AG04450 (cell line): ENCODE measurements around the gene LY6G6C. TPM values are rescaled to one million over a fixed set of nuclear protein-coding genes. Genes with fewer than 3 reads are reported as not detected.

Experiments
- CTCF ChIA-PET: fragments of 300-600, 350-600 bp; formaldehyde crosslinking; extraction: SDS; loops from one replicate; lab custom pipeline; 2022; ENCODE audit warnings: antibody characterized with exemption, inconsistent platforms; lab: Charles Lee
- POLR2A ChIA-PET: fragments of 350-600 bp; formaldehyde crosslinking; extraction: SDS; loops from one replicate; lab custom pipeline; 2021; ENCODE audit warnings: antibody characterized with exemption, inconsistent platforms; lab: Yijun Ruan, JAX
- DNase-seq: peaks from one replicate; pipeline ENCODE4 v3.0.0-alpha.2; 2011; ENCODE audit warnings: low read depth, low spot score
- H3K27ac ChIP-seq: one replicate; pipeline ENCODE4 v1.5.1; 2012; ENCODE audit warnings: low read depth, low read length, control low read depth
- H3K27me3 ChIP-seq: one replicate; pipeline ENCODE4 v1.6.0; 2012; ENCODE audit warnings: low read length; ENCODE audit not compliant: control insufficient read depth, insufficient read depth
- H3K4me3 ChIP-seq: 2 replicates; pipeline ENCODE4 v1.5.1; 2011; ENCODE audit warnings: mild to moderate bottlenecking, low read depth, low read length, control low read depth
- H3K9me3 ChIP-seq: 2 replicates; pipeline ENCODE4 v1.5.1; 2012; ENCODE audit warnings: low read length; ENCODE audit not compliant: control insufficient read depth, insufficient read depth
- polyA plus RNA-seq: library from polyadenylated mRNA; depleted of rRNA; stranded (reverse); fragments of >200 nt; gene quantifications from 2 replicates; pipeline ENCODE4 v1.2.3, GENCODE V29; 2011
- TF ChIP-seq, protein P1 (sequence below): IDR thresholded peaks from 2 replicates; pipeline ENCODE4 v1.5.1; 2011; ENCODE audit warnings: low read depth, low read length, control low read depth, inconsistent platforms

The LY6G6C gene
- polyA plus RNA-seq, 1 experiment, result not detected

DNA sequence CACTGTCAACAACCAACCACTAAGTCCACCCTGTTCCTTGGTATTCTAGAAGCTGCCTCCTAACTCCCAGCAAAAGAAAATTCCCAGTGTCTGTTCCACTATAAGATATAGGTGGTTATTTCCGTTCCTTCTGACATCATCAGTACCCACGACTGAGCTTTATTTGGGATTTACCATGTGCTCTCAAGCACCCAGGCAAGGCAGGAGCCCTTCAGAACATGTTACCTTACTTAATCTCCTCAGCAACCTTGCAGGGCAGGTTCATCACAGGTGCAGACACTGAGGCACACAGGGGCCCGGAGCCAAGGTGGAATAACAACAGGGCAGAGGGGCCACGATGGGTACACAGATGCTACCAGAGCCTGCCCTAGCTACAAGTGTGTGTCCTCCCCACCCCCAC, 29.2 kb downstream of the LY6G6C start:
- Histone ChIP-seq H3K27me3 (no peaks in the 10 kb centered on the region), H3K9me3 (no peaks in the 10 kb centered on the region), H3K27ac (no peak overlapping the region), H3K4me3 (no peak overlapping the region)
- POLR2A ChIA-PET, result no interaction called here
- CTCF ChIA-PET, result interaction anchor here (0.6 kb wide), 1 partner anchor 11 kb away, joined by 3 read pairs; the partner anchor contains the start of gene ABHD16A
- TF ChIP-seq, protein P1, sequence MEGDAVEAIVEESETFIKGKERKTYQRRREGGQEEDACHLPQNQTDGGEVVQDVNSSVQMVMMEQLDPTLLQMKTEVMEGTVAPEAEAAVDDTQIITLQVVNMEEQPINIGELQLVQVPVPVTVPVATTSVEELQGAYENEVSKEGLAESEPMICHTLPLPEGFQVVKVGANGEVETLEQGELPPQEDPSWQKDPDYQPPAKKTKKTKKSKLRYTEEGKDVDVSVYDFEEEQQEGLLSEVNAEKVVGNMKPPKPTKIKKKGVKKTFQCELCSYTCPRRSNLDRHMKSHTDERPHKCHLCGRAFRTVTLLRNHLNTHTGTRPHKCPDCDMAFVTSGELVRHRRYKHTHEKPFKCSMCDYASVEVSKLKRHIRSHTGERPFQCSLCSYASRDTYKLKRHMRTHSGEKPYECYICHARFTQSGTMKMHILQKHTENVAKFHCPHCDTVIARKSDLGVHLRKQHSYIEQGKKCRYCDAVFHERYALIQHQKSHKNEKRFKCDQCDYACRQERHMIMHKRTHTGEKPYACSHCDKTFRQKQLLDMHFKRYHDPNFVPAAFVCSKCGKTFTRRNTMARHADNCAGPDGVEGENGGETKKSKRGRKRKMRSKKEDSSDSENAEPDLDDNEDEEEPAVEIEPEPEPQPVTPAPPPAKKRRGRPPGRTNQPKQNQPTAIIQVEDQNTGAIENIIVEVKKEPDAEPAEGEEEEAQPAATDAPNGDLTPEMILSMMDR, result no peak
- no peak for DNase-seq

DNA sequence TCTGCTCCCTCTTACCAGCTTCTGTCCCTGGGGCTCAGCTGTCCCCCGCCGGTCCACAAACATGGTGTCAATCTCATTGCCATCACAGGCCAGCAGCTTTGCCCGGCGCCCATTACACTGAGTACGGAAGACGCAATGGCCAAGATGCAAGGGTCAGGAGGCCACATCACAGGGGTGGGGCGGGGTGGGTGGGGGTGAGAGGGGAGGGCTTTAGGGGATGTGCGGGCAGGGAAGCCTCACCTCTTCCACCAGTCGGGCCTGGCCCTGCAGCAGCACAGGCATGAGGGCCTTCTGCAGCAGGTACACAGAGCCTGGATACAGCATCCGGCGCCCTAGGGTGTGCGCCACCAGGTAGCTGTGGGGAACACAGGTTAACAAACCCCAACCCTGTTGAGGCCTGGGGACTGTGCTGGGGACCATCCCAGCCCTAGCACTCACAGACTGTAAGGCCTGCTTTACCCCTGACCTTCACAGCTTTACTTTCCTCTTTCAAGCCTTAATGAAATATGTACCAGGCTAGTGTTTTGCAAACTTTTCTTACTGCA, 29.9 kb downstream of the LY6G6C start:
- no peak overlapping the region for H3K27ac ChIP-seq

GRCh38 chr6:31691078-31691463, 30.5 kb downstream of the LY6G6C start:
- TF ChIP-seq, protein P1, result no peak
- no peaks in the 10 kb centered on the region for H3K27me3 ChIP-seq
- DNase-seq, result no peak
- no peak overlapping the region for H3K27ac ChIP-seq
- H3K9me3 ChIP-seq, result no peaks in the 10 kb centered on the region
- POLR2A ChIA-PET, result interaction anchor here (1.2 kb wide), 1 partner anchor 136 kb away, joined by 3 read pairs; the partner anchor contains the start of gene HSPA1B
- CTCF ChIA-PET, result interaction anchor here (0.6 to 2.4 kb wide), 4 partner anchors 9 to 116 kb away, joined by 3 to 7 read pairs (median 4); partner anchors contain the start of genes LSM2, LY6G5B and LY6G5C
- no peak overlapping the region for H3K4me3 ChIP-seq

More for the DNA sequence above, 29.9 kb downstream of the LY6G6C start:
- CTCF ChIA-PET, result interaction anchor here (0.6 to 2.4 kb wide), 2 partner anchors 11 to 12 kb away, joined by 3 to 7 read pairs; partner anchors contain the start of genes ABHD16A and LY6G5C
- no peak for DNase-seq
- Histone ChIP-seq H3K4me3 (no peak overlapping the region), H3K27me3 (no peaks in the 10 kb centered on the region), H3K9me3 (no peaks in the 10 kb centered on the region)
- TF ChIP-seq, protein P1, result no peak
- POLR2A ChIA-PET, result no interaction called here

GRCh38 chr6:31690231-31691077, 31.1 kb downstream of the LY6G6C start:
- Histone ChIP-seq H3K27ac (no peak overlapping the region), H3K27me3 (no peaks in the 10 kb centered on the region), H3K9me3 (no peaks in the 10 kb centered on the region), H3K4me3 (no peak overlapping the region)
- POLR2A ChIA-PET, result interaction anchor here (1.2 kb wide), 1 partner anchor 137 kb away, joined by 3 read pairs; the partner anchor contains the start of gene HSPA1B
- TF ChIP-seq, protein P1, result no peak
- DNase-seq, result no peak
- CTCF ChIA-PET, result interaction anchor here (0.6 to 2.4 kb wide), 5 partner anchors 9 to 140 kb away, joined by 3 to 7 read pairs (median 4); partner anchors contain the start of genes LSM2, LY6G5B and LY6G5C
